Vagina (tissue), 2 donors: ENCODE results near the gene ZNF484. TPM values are rescaled to one million over a fixed set of nuclear protein-coding genes. Genes with fewer than 3 reads are reported as not detected.
"Not testable (repeated sequence)": the region's sequence is repeated elsewhere in the genome, so short reads cannot be mapped to it uniquely, and the experiment has no call there.

Experiments
- DNase-seq, 2 donors: peaks; one replicate each; pipeline ENCODE4 v3.0.0-alpha.2; 2017; ENCODE audit errors: extremely low spot score in 2 of 2
- H3K27ac ChIP-seq: fragments of 200-600 bp; sonication (generic); one replicate; pipeline ENCODE4 v1.5.1; 2019
- H3K27me3 ChIP-seq: fragments of 200-600 bp; sonication (generic); one replicate; pipeline ENCODE4 v1.5.1; 2019
- H3K36me3 ChIP-seq, 2 donors: fragments of 200-600 bp; sonication (generic); one replicate each; pipeline ENCODE4 v1.5.1; 2017 to 2019
- H3K4me1 ChIP-seq: fragments of 200-600 bp; sonication (generic); one replicate; pipeline ENCODE4 v1.5.1; 2019
- H3K4me3 ChIP-seq, 2 donors: fragments of 200-600 bp; sonication (generic); 1 replicate in 1 of 2; 2 replicates in 1 of 2; pipeline ENCODE4 v1.5.1; 2016 to 2019
- H3K9me3 ChIP-seq: fragments of 200-600 bp; sonication (generic); one replicate; pipeline ENCODE4 v1.5.1; 2019
- CTCF ChIP-seq, 3 experiments: fragments of 450-650 bp in 2 of 3; fragments of 200-600 bp in 1 of 3; sonication (generic) in 1 of 3; IDR thresholded peaks; one replicate each; pipeline ENCODE4 v1.5.1; 2017 to 2019; ENCODE audit warnings: antibody characterized with exemption in 3 of 3, mild to moderate bottlenecking in 2 of 3, moderate library complexity in 2 of 3
- POLR2A ChIP-seq, 2 donors: fragments of 450-650 bp; IDR thresholded peaks; one replicate each; pipeline ENCODE4 v1.6.1; 2017; ENCODE audit warnings: antibody characterized with exemption in 2 of 2, mild to moderate bottlenecking in 2 of 2, moderate library complexity in 2 of 2
- POLR2AphosphoS5 ChIP-seq, 2 donors: sonication (generic); formaldehyde crosslinking; IDR thresholded peaks; one replicate each; pipeline ENCODE4 v1.9.0; 2017; ENCODE audit warnings: antibody characterized with exemption in 2 of 2, mild to moderate bottlenecking in 2 of 2, low read depth in 1 of 2; ENCODE audit not compliant: insufficient read depth in 1 of 2
- intact Hi-C: fragments of 100-400 bp; cut with DNase I; formaldehyde crosslinking; loops from one replicate; pipeline ENCODE4 v1.15.1; 2023
- total RNA-seq: library from RNA; depleted of rRNA; stranded (reverse); fragments of >200 nt; gene quantifications from one replicate; pipeline ENCODE4 v1.2.3, GENCODE V29; 2016

The ZNF484 gene
- total RNA-seq, 1 donor from 2014 or later, result 14.0 TPM

GRCh38 chr9:92846662-92847145, 31.1 kb downstream of the ZNF484 start:
- Histone ChIP-seq H3K9me3 (peaks cover 57% of the 10 kb centered on the region), H3K27ac (no peak overlapping the region), H3K27me3 (no peaks in the 10 kb centered on the region), H3K4me1 (no peaks in the 10 kb centered on the region), H3K36me3 (peaks cover 7 to 64% of the 10 kb centered on the region in 2 donors), H3K4me3 (no peak overlapping the region)
- TF ChIP-seq POLR2AphosphoS5 (IDR thresholded peaks at IDR 0.05; ENCODE audit: insufficient read depth in 1 of 2, low read depth in 1 of 2), result no peak
- no peak for TF ChIP-seq POLR2A (IDR thresholded peaks at IDR 0.05)
- no peak for TF ChIP-seq CTCF (IDR thresholded peaks at IDR 0.05)
- intact Hi-C loops, result no loop called here
- DNase-seq, result no peak

- intact Hi-C loops, DNase-seq, H3K36me3 ChIP-seq, H3K27me3 ChIP-seq, H3K9me3 ChIP-seq, H3K4me1 ChIP-seq, H3K27ac ChIP-seq, H3K4me3 ChIP-seq: not testable (repeated sequence)
Measured at GRCh38 chr9:92838411-92838810, 39.4 kb downstream of the ZNF484 start.

- no peak for DNase-seq
- TF ChIP-seq POLR2AphosphoS5 (IDR thresholded peaks at IDR 0.05; ENCODE audit: insufficient read depth in 1 of 2, low read depth in 1 of 2) (no peak), CTCF (IDR thresholded peaks at IDR 0.05) (no peak), POLR2A (IDR thresholded peaks at IDR 0.05) (no peak)
- Histone ChIP-seq H3K4me3 (no peak overlapping the region), H3K36me3 (no peaks in the 10 kb centered on the region), H3K27ac (no peak overlapping the region), H3K4me1 (no peaks in the 10 kb centered on the region), H3K27me3 (no peaks in the 10 kb centered on the region), H3K9me3 (no peaks in the 10 kb centered on the region)
- intact Hi-C loops, result no loop called here
Measured at GRCh38 chr9:92837191-92837590, 40.6 kb downstream of the ZNF484 start.

- Histone ChIP-seq H3K27ac (no peak overlapping the region), H3K4me3 (no peak overlapping the region), H3K4me1 (no peaks in the 10 kb centered on the region), H3K27me3 (no peaks in the 10 kb centered on the region), H3K9me3 (no peaks in the 10 kb centered on the region), H3K36me3 (no peaks in the 10 kb centered on the region)
- intact Hi-C loops, result no loop called here
- no peak for TF ChIP-seq POLR2AphosphoS5 (IDR thresholded peaks at IDR 0.05; ENCODE audit: insufficient read depth in 1 of 2, low read depth in 1 of 2)
- no peak for TF ChIP-seq CTCF (IDR thresholded peaks at IDR 0.05)
- TF ChIP-seq POLR2A (IDR thresholded peaks at IDR 0.05), result no peak
- no peak for DNase-seq
Measured at GRCh38 chr9:92829420-92829819, 48.4 kb downstream of the ZNF484 start.

GRCh38 chr9:92825065-92825464, 52.8 kb downstream of the ZNF484 start:
- H3K27me3 ChIP-seq, H3K4me1 ChIP-seq, H3K27ac ChIP-seq, H3K36me3 ChIP-seq, DNase-seq, intact Hi-C loops, H3K4me3 ChIP-seq, H3K9me3 ChIP-seq: not testable (repeated sequence)

- no peak for DNase-seq
Measured at GRCh38 chr9:92820964-92821363, 56.9 kb downstream of the ZNF484 start.

GRCh38 chr9:92819898-92820297, 57.9 kb downstream of the ZNF484 start:
- H3K9me3 ChIP-seq, DNase-seq, H3K27me3 ChIP-seq, H3K36me3 ChIP-seq, intact Hi-C loops, H3K4me3 ChIP-seq, H3K27ac ChIP-seq, H3K4me1 ChIP-seq: not testable (repeated sequence)

More at GRCh38 chr9:92820964-92821363, 56.9 kb downstream of the ZNF484 start:
- intact Hi-C loops, result no loop called here
- Histone ChIP-seq H3K36me3 (no peaks in the 10 kb centered on the region), H3K27ac (no peak overlapping the region), H3K4me1 (no peaks in the 10 kb centered on the region), H3K27me3 (no peaks in the 10 kb centered on the region), H3K9me3 (no peaks in the 10 kb centered on the region), H3K4me3 (no peak overlapping the region)
- TF ChIP-seq POLR2A (IDR thresholded peaks at IDR 0.05) (no peak), CTCF (IDR thresholded peaks at IDR 0.05) (no peak), POLR2AphosphoS5 (IDR thresholded peaks at IDR 0.05; ENCODE audit: insufficient read depth in 1 of 2, low read depth in 1 of 2) (no peak)

GRCh38 chr9:92809629-92810326, 68.1 kb downstream of the ZNF484 start:
- H3K4me3 ChIP-seq, result peak overlapping the region in 1 of 2 donors; percentile 10
- intact Hi-C loops, result not testable (repeated sequence)

More at GRCh38 chr9:92809629-92810326, 68.1 kb downstream of the ZNF484 start:
- not testable (repeated sequence) for H3K36me3 ChIP-seq, H3K9me3 ChIP-seq, DNase-seq, H3K27ac ChIP-seq
- Histone ChIP-seq H3K4me1 (peaks cover 31% of the 10 kb centered on the region), H3K27me3 (peaks cover 27% of the 10 kb centered on the region)
